K562 (cell line): Measurements from ENCODE around the gene PRELID1. TPM values are rescaled to one million over a fixed set of nuclear protein-coding genes. Genes with fewer than 3 reads are reported as not detected.

ENCODE experiments used
- AFF4 ChIP-seq: sonication (generic); formaldehyde crosslinking; IDR thresholded peaks from 2 replicates; pipeline ENCODE4 v1.8.0; 2023; ENCODE audit warnings: mild to moderate bottlenecking, missing genetic modification reagents
- CEBPZ ChIP-seq: fragments of 150-350 bp; IDR thresholded peaks from 2 replicates; pipeline ENCODE4 v1.6.1; 2014; ENCODE audit warnings: low read depth, mild to moderate bottlenecking, low read length, borderline replicate concordance
- CHD7 ChIP-seq: fragments of 200-600 bp; sonication (generic); IDR thresholded peaks from one replicate; pipeline ENCODE4 v1.6.1; 2012; ENCODE audit warnings: mild to moderate bottlenecking, low read depth, low read length, inconsistent platforms
- ELF1 ChIP-seq: fragments of 200-800 bp; sonication (Bioruptor generic); IDR thresholded peaks from 2 replicates; pipeline ENCODE4 v1.6.1; 2016; ENCODE audit warnings: missing genetic modification characterization, missing compliant biosample characterization
- PHF8 ChIP-seq: fragments of 200-600 bp; sonication (generic); IDR thresholded peaks from 2 replicates; pipeline ENCODE4 v1.6.1; 2012; ENCODE audit warnings: mixed run types, mild to moderate bottlenecking, inconsistent platforms, low read length, moderate library complexity, borderline replicate concordance
- ZNF133 ChIP-seq: fragments of 250-450 bp; sonication (Bioruptor Pico); IDR thresholded peaks from 2 replicates; pipeline ENCODE4 v1.4.0; 2020; ENCODE audit warnings: mild to moderate bottlenecking
- polyA plus RNA-seq, 8 experiments: library from polyadenylated mRNA; depleted of rRNA in 4 of 8; stranded (reverse) in 5 of 8; unstranded in 3 of 8; fragments of >200 nt; fragmentation: Nextera tagmentation in 2 of 8; fragmentation: Illumina TruSeq in 1 of 8; extraction: Ambion mirVana in 2 of 8; extraction: Trizol in 1 of 8; gene quantifications; 2 replicates each; pipeline versions ENCODE4 v1.2.1 to v1.2.3, GENCODE V29; 2011 to 2014; ENCODE audit warnings: inconsistent platforms in 1 of 8, missing spikeins in 1 of 8
- total RNA-seq, 7 experiments: library from RNA; depleted of rRNA in 6 of 7; stranded (reverse); fragments of >200 nt in 6 of 7; fragmentation: Illumina TruSeq in 2 of 7; extraction: Trizol in 2 of 7; gene quantifications; 2 replicates each; pipeline versions ENCODE4 v1.2.1 to v1.2.3, GENCODE V29; 2011 to 2021; ENCODE audit warnings: low replicate concordance in 1 of 7

PRELID1 gene
- total and polyA plus RNA-seq, 9 of the 15 experiments (the other 6 are each of a cell fraction or from before 2014, with no cell fraction given), result 40.1 to 484 (median 340) TPM

GRCh38 chr5:177351392-177352329, 48.1 kb downstream of the PRELID1 start, which contains the start of gene LMAN2 (continued):
- TF ChIP-seq CEBPZ, result no peak
- TF ChIP-seq AFF4 (CRISPR knock-in tag), result peak; percentile 91; the same call in 1 of the 2 replicates
- TF ChIP-seq PHF8, result peak; percentile 92
- TF ChIP-seq ZNF133, result no peak
- no peak for TF ChIP-seq CHD7
- peak; percentile 100 for TF ChIP-seq ELF1 (tag)
